GM10248 (cell line): ENCODE measurements around the gene C5orf46.

Source experiments
- CTCF ChIA-PET: fragments of 300-600 bp; sonication (Branson Sonifier 250); formaldehyde crosslinking; extraction: SDS; loops from one replicate; lab custom pipeline; 2021; ENCODE audit warnings: antibody characterized with exemption; lab: Yijun Ruan, JAX
- POLR2A ChIA-PET: fragments of 350-650 bp; sonication (Branson Sonifier 250); formaldehyde crosslinking; extraction: SDS; loops from one replicate; lab custom pipeline; 2020; ENCODE audit warnings: antibody characterized with exemption; lab: Yijun Ruan, JAX
- DNase-seq: peaks from one replicate; pipeline ENCODE4 v3.0.0; 2012; ENCODE audit errors: extremely low spot score
- TF ChIP-seq, protein P1 (sequence below): IDR thresholded peaks from 2 replicates; pipeline ENCODE4 v1.5.1; 2012; ENCODE audit warnings: mild to moderate bottlenecking, low read depth; ENCODE audit errors: extremely low read depth, missing control alignments, control extremely low read depth

The C5orf46 gene

DNA sequence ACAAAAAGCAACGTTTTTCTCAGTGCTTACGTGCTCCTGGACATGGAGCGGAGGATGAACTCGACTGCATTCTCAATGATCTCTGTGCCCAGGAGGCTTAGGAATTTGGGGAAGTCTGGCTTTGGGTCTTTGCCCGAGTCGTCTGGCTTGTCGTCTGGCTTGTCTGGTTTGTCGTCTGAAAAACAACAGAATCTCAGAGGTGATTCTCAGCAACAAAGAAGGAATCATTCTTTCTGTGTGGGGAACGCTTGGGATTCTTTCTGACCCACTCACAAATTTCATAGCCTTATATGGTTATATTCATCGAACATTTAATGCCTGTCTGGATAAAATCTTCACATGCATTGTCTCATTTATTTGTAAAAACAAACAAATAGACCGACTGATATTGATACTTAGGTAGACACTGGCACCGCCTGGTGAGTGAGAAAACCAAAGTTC lies 4.7 kb downstream of the C5orf46 start:
- POLR2A ChIA-PET: no interaction called here
- no peak for DNase-seq
- TF ChIP-seq, protein P1, sequence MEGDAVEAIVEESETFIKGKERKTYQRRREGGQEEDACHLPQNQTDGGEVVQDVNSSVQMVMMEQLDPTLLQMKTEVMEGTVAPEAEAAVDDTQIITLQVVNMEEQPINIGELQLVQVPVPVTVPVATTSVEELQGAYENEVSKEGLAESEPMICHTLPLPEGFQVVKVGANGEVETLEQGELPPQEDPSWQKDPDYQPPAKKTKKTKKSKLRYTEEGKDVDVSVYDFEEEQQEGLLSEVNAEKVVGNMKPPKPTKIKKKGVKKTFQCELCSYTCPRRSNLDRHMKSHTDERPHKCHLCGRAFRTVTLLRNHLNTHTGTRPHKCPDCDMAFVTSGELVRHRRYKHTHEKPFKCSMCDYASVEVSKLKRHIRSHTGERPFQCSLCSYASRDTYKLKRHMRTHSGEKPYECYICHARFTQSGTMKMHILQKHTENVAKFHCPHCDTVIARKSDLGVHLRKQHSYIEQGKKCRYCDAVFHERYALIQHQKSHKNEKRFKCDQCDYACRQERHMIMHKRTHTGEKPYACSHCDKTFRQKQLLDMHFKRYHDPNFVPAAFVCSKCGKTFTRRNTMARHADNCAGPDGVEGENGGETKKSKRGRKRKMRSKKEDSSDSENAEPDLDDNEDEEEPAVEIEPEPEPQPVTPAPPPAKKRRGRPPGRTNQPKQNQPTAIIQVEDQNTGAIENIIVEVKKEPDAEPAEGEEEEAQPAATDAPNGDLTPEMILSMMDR: no peak

DNA sequence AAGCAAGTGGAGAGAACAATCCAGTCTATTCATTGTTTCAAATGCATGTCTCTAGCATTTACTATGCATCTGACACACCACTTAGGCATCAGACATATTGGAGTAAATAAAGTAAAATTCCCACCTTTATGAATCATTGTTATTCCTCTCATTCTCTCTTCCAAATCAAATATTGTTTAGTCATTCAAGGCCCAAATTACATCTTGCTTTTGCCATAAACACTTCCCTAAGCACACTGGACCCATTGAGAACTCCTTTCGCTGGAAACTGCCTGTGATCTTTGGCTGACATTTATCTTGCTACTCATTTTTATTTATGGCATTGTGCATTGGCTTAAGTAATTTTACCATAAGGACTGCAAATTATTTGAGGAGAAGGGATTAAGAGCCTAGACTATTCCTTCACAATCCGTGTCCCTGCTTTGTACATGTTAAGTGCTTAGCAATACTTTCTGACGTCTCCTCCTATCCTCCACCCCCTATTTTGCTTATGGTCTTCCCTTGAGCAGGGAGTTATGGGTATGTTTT lies 7.4 kb downstream of the C5orf46 start:
- POLR2A ChIA-PET: no interaction called here
- DNase-seq: no peak
- TF ChIP-seq, protein P1: no peak
- CTCF ChIA-PET: no interaction called here

More for the DNA sequence above, 4.7 kb downstream of the C5orf46 start:
- CTCF ChIA-PET: interaction anchor here (1.7 kb wide), 1 partner anchor 8 kb away, joined by 5 read pairs; no protein-coding TSS in a partner anchor

DNA sequence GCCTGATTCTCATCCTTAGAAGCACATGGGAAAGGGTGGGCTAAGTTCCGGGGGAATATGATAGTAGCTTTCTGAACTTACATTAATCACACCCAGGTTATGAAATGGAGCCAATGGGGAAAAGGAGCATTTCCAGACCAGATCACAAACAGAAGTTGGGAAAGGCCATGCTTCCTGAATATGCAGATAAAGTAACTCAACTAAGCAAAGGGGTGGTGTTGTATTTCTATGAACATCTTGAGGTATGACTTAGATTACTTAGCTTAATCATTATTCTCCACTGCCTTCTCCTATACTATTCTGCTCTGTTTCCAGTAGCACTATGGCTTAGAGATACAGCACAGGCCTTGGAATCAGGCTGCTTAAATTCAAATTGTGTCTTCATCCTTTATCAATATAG lies 10.5 kb downstream of the C5orf46 start:
- TF ChIP-seq, protein P1: no peak
- no peak for DNase-seq
- POLR2A ChIA-PET: no interaction called here
- CTCF ChIA-PET: no interaction called here

DNA sequence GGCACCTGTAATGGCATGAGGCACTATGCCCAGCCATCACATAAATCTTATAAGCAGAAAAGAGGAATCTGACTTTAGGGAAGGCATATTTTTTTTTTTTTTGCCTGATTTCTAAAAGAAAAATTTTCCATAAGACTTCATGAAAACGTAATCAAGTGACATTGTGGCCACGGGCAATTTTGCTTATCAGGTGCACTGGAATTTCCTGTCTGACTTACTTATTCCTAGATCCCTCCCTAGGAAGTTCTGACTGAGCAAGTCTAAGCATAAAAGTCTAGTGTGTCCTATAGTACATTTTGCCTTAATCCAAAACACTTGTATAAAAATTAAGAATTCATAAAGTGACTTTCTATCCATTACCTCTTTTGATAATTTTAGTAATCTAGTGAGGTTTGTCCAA lies 12.5 kb downstream of the C5orf46 start:
- ChIA-PET CTCF (no interaction called here), POLR2A (no interaction called here)
- no peak for DNase-seq
- TF ChIP-seq, protein P1: no peak

DNA sequence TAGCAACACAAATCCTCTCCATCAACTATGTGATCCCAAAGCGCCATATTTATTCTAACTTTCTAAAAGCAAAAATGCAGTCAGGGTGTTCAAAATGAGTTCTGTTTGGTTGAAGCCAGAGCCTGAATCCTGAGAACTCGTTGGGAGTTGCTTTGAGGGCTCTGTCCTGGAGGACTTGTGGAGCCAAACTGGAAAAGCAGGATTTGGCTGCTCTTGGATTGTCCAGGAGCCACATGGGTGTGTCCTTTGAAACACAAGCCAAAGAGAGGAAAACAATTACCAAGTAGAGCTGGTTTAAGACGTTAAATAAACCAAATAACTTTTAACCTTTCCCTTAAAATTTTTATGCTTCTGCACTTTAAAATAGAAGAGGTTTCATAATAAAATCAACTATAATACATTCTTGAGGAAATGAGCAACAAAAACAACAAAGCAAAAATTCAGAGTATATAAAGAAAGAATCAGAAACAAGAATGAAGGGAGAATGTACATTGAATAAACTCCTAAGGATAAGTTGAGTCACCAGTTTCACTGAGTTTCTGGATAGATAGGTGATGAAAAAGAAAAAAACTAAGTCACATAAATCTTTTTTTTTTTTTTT lies 13.5 kb downstream of the C5orf46 start:
- TF ChIP-seq, protein P1: no peak
- DNase-seq: no peak
- POLR2A ChIA-PET: no interaction called here
- CTCF ChIA-PET: no interaction called here

DNA sequence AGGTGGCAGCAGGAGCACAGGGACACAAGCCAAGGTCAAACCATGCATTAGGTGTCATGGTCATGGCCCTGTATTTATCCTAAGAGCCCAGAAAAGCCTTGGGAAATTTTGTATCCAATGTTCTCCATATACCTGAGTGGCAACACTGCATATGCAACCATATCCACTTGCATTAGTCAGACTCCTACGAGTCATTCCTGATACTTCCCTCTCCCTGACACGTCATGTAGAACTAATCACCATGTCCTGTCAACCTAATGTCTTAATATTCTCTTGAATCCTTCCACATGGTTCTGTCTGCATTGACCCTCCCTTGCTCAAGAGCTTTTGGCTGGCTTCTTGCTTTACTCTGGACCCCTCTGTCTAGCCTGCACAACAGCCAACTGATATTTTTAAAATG lies 18.4 kb downstream of the C5orf46 start:
- CTCF ChIA-PET: no interaction called here
- POLR2A ChIA-PET: no interaction called here
- no peak for DNase-seq
- TF ChIP-seq, protein P1: no peak
